ENCODE data around the gene TST. TPM values are rescaled to one million over a fixed set of nuclear protein-coding genes. Genes with fewer than 3 reads are reported as not detected.
A peak's percentile ranks its signal among the peaks of the same experiment; 100 is the strongest.

TST gene
- total and polyA plus RNA-seq, 9 of the 15 experiments (the other 6 are each of a cell fraction or from before 2014, with no cell fraction given): 1.4 to 26.9 (median 12.4) TPM

DNA sequence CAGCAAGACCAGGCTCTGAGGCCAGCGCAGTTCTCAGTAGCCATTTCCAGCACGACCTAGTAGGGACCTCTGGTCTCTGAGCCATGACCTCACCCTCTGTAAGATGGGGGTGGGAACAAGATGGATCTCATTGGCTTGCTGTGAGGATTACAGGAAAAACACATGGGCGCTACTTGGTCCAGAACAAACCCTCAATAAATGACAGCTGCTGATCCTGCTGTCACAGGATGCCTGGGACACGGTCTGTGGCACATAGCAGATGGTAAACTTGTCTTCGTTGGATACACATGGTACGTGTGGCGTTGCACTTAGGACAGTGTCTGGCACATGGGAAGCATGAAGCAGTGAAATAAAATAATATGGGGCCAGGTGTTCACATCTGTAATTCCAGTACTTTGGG lies 27.8 kb upstream of the TST start:
- no peak for FAIRE-seq

More for the DNA sequence above, 27.8 kb upstream of the TST start:
- no peak overlapping the region for H3K4me3 ChIP-seq
- TF ChIP-seq NR2C1 (IDR thresholded peaks at IDR 0.05): no peak
- no peak for TF ChIP-seq NR2C1 (tag; IDR thresholded peaks at IDR 0.05)
- TF ChIP-seq, protein P1, sequence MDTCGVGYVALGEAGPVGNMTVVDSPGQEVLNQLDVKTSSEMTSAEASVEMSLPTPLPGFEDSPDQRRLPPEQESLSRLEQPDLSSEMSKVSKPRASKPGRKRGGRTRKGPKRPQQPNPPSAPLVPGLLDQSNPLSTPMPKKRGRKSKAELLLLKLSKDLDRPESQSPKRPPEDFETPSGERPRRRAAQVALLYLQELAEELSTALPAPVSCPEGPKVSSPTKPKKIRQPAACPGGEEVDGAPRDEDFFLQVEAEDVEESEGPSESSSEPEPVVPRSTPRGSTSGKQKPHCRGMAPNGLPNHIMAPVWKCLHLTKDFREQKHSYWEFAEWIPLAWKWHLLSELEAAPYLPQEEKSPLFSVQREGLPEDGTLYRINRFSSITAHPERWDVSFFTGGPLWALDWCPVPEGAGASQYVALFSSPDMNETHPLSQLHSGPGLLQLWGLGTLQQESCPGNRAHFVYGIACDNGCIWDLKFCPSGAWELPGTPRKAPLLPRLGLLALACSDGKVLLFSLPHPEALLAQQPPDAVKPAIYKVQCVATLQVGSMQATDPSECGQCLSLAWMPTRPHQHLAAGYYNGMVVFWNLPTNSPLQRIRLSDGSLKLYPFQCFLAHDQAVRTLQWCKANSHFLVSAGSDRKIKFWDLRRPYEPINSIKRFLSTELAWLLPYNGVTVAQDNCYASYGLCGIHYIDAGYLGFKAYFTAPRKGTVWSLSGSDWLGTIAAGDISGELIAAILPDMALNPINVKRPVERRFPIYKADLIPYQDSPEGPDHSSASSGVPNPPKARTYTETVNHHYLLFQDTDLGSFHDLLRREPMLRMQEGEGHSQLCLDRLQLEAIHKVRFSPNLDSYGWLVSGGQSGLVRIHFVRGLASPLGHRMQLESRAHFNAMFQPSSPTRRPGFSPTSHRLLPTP (IDR thresholded peaks at IDR 0.05; ENCODE audit: borderline replicate concordance, extremely low read depth, insufficient read length): no peak
- TF ChIP-seq TBP (optimal IDR thresholded peaks at IDR 0.05; ENCODE audit: low read depth, low read length): peak; percentile 18
- TF ChIP-seq, protein P2, sequence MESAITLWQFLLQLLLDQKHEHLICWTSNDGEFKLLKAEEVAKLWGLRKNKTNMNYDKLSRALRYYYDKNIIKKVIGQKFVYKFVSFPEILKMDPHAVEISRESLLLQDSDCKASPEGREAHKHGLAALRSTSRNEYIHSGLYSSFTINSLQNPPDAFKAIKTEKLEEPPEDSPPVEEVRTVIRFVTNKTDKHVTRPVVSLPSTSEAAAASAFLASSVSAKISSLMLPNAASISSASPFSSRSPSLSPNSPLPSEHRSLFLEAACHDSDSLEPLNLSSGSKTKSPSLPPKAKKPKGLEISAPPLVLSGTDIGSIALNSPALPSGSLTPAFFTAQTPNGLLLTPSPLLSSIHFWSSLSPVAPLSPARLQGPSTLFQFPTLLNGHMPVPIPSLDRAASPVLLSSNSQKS (CRISPR knock-in tag; IDR thresholded peaks at IDR 0.05): no peak
- TF ChIP-seq FOS (IDR thresholded peaks at IDR 0.05; ENCODE audit: extremely low read depth, insufficient read length): no peak
- TF ChIP-seq SPI1 (IDR thresholded peaks at IDR 0.05; ENCODE audit: borderline replicate concordance, low read depth, low read length): no peak
- TF ChIP-seq HOXB6 (CRISPR knock-in tag; IDR thresholded peaks at IDR 0.05; ENCODE audit: borderline replicate concordance): no peak
- ATAC-seq: no peak
- POLR2A ChIA-PET: no interaction called here
- no peaks in the 10 kb centered on the region for H3K79me2 ChIP-seq (ENCODE audit: control insufficient read depth, insufficient read depth, low read length)
- H4K20me1 ChIP-seq (replicated peaks; ENCODE audit: control insufficient read depth, insufficient read depth, low read length): no peaks in the 10 kb centered on the region
- in situ Hi-C loops (cut with MboI): no loop called here
- intact Hi-C loops (cut with micrococcal nuclease): loop anchor here (10.0 kb wide), 2 partner anchors 172 to 262 kb away; no protein-coding TSS in a partner anchor
- H3K9ac ChIP-seq (ENCODE audit: insufficient read depth in 1 of 2, low read depth in 2 of 2, low read length in 2 of 2): no peak overlapping the region
- no peaks in the 10 kb centered on the region for H3K36me3 ChIP-seq (ENCODE audit: control insufficient read depth, insufficient read depth, low read length)
- CTCF ChIA-PET (ENCODE audit: low intra/inter-chr PET ratio): no interaction called here
- H3K4me1 ChIP-seq (replicated peaks in 1 of 2; ENCODE audit: control insufficient read depth in 2 of 2, insufficient read depth in 2 of 2, low read length in 2 of 2): peaks cover 0 to 15% of the 10 kb centered on the region in 2 experiments; a peak in 2 of 5 replicates
- no TSS peak for BruUV-seq (replicated peaks)
- DNase-seq (ENCODE audit: extremely low read depth in 1 of 4, low spot score in 3 of 4): no peak
- WGBS (ENCODE audit: insufficient coverage, low coverage, missing lambda C conversion rate): 13% methylated on average over 7 of the region's 7 CpGs
- H3K27me3 ChIP-seq (ENCODE audit: control insufficient read depth in 2 of 2, insufficient read depth in 2 of 2, low read length in 2 of 2): peaks cover 0 to 3% of the 10 kb centered on the region in 2 experiments; a peak in 1 of 5 replicates
- H3K27ac ChIP-seq (ENCODE audit: extremely low read depth, low read depth, low read length): no peak overlapping the region
- H3K9me1 ChIP-seq (ENCODE audit: control insufficient read depth, insufficient read depth, low read length): no peaks in the 10 kb centered on the region
- H2AFZ ChIP-seq (ENCODE audit: low read depth, low read length): no peak overlapping the region
- H3K4me2 ChIP-seq (ENCODE audit: insufficient read depth, low read length): no peak overlapping the region
- no peaks in the 10 kb centered on the region for H3K9me3 ChIP-seq (replicated peaks; ENCODE audit: control insufficient read depth, insufficient read depth, low read depth, low read length)

Measured in K562 (cell line).